HG02840 (cell line): ENCODE results near the gene LGALS7B.

Experiments used
- ATAC-seq: cut with Tn5 transposase; IDR thresholded peaks from one replicate; pipeline ENCODE4 v1.9.1; 2021; ENCODE audit warnings: mild to moderate bottlenecking, moderate library complexity, moderate number of reproducible peaks; ENCODE audit not compliant: unreplicated experiment, low FRiP score

The LGALS7B gene

GRCh38 chr19:38839816-38840582 lies 51.0 kb downstream of the LGALS7B start:
- no peak for ATAC-seq

DNA sequence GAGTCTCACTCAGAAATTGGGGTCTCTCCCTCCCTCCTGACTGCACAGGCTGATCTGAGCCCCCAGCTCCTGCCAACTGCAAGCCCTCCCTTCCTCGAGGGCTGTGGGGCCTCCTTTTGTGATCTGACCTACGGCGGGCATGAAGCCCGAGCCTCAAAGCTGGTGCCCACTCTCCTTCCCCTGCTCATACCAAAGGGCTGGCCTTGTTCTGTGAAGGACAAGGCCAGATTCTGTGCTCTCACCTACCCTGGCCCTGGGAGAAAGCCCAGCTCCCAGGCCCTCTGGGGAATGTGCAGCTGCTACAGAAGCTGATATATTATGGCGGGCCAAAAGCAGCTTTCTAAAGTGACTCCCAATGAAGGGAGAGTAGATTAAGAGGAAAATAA lies 51.6 kb downstream of the LGALS7B start:
- ATAC-seq, result no peak
